Loucy (cell line): ENCODE results near the gene LTB4R.

Source experiments
- H2AFZ ChIP-seq: fragments of 200-600 bp; sonication (generic); 2 replicates; pipeline ENCODE4 v1.6.0; 2016; ENCODE audit warnings: antibody characterized with exemption, mild to moderate bottlenecking, low read length, moderate library complexity
- H3F3A ChIP-seq: fragments of 200-600 bp; 2 replicates; pipeline ENCODE4 v1.6.0; 2016; ENCODE audit warnings: antibody characterized with exemption, low read depth, mild to moderate bottlenecking
- H3K27me3 ChIP-seq: fragments of 200-600 bp; sonication (generic); 2 replicates; pipeline ENCODE4 v1.6.1; 2014; ENCODE audit warnings: low read length, mild to moderate bottlenecking; ENCODE audit not compliant: insufficient read depth, poor library complexity, severe bottlenecking
- H3K36me3 ChIP-seq: fragments of 200-600 bp; sonication (generic); 2 replicates; pipeline ENCODE4 v1.6.1; 2016; ENCODE audit warnings: low read length; ENCODE audit not compliant: insufficient read depth
- H3K4me1 ChIP-seq: fragments of 200-600 bp; sonication (generic); 2 replicates; pipeline ENCODE4 v1.5.1; 2014; ENCODE audit warnings: low read length, mild to moderate bottlenecking; ENCODE audit not compliant: insufficient read depth, poor library complexity, severe bottlenecking
- H3K4me2 ChIP-seq: fragments of 200-600 bp; sonication (generic); 2 replicates; pipeline ENCODE4 v1.6.0; 2014; ENCODE audit warnings: antibody characterized with exemption, low read length, low read depth, mild to moderate bottlenecking; ENCODE audit not compliant: poor library complexity, severe bottlenecking
- H3K4me3 ChIP-seq: fragments of 200-600 bp; sonication (generic); 2 replicates; pipeline ENCODE4 v1.5.1; 2014; ENCODE audit warnings: low read length, mild to moderate bottlenecking, mixed read lengths; ENCODE audit not compliant: poor library complexity, severe bottlenecking
- H3K79me2 ChIP-seq: fragments of 200-600 bp; sonication (generic); 2 replicates; pipeline ENCODE4 v1.6.1; 2014; ENCODE audit warnings: low read length; ENCODE audit not compliant: insufficient read depth
- H3K9ac ChIP-seq: fragments of 200-600 bp; sonication (generic); 2 replicates; pipeline ENCODE4 v1.6.0; 2014; ENCODE audit warnings: mild to moderate bottlenecking, low read depth, low read length, moderate library complexity; ENCODE audit not compliant: poor library complexity, severe bottlenecking
- H3K9me2 ChIP-seq: fragments of 200-600 bp; sonication (generic); replicated peaks from 2 replicates; pipeline ENCODE4 v1.6.1; 2016; ENCODE audit warnings: low read depth, low read length, mixed read lengths
- H3K9me3 ChIP-seq: fragments of 200-600 bp; sonication (generic); 2 replicates; pipeline ENCODE4 v1.6.1; 2014; ENCODE audit warnings: mild to moderate bottlenecking, antibody characterized with exemption, low read length, low read depth; ENCODE audit not compliant: insufficient read depth
- H4K20me1 ChIP-seq: fragments of 200-600 bp; sonication (generic); 2 replicates; pipeline ENCODE4 v1.6.0; 2014; ENCODE audit warnings: antibody characterized with exemption, low read length, mild to moderate bottlenecking; ENCODE audit not compliant: insufficient read depth, poor library complexity, severe bottlenecking
- EZH2phosphoT487 ChIP-seq: fragments of 200-600 bp; IDR thresholded peaks from 2 replicates; pipeline ENCODE4 v1.6.1; 2018; ENCODE audit warnings: antibody characterized with exemption, mild to moderate bottlenecking, moderate library complexity, borderline replicate concordance
- TF ChIP-seq, protein P1 (sequence below): fragments of 200-600 bp; sonication (generic); conservative IDR thresholded peaks from 2 replicates; pipeline ENCODE4 v1.5.1; 2014; ENCODE audit warnings: mild to moderate bottlenecking, antibody characterized with exemption, low read length

Gene LTB4R

DNA sequence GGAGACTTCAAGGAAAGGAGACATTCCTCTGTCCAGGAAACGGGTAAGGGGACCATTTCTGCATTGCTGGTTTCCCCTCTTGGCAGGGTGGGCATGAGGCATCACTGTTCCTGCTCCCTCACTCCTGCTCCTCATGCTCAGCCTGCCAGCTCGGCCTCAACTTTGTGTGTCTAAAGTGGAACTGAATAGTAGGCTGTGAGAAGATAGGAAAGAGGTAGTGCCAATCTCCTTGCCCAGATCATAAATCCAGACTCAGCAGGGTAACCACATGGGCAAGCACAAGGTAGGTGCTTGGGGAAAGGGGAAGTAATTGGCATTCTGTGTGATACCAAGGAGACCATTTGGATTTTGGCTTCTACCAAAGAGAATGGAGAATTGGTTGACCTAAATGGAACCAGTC, 2.6 kb downstream of the LTB4R start:
- H3F3A ChIP-seq, result no peaks in the 10 kb centered on the region
- H3K27me3 ChIP-seq, result no peaks in the 10 kb centered on the region
- no peak overlapping the region for H2AFZ ChIP-seq
- peaks cover 24% of the 10 kb centered on the region for H3K4me1 ChIP-seq
- H3K9ac ChIP-seq, result peak overlapping the region; percentile 57
- H4K20me1 ChIP-seq, result no peaks in the 10 kb centered on the region
- no peaks in the 10 kb centered on the region for H3K79me2 ChIP-seq
- TF ChIP-seq, protein P1, sequence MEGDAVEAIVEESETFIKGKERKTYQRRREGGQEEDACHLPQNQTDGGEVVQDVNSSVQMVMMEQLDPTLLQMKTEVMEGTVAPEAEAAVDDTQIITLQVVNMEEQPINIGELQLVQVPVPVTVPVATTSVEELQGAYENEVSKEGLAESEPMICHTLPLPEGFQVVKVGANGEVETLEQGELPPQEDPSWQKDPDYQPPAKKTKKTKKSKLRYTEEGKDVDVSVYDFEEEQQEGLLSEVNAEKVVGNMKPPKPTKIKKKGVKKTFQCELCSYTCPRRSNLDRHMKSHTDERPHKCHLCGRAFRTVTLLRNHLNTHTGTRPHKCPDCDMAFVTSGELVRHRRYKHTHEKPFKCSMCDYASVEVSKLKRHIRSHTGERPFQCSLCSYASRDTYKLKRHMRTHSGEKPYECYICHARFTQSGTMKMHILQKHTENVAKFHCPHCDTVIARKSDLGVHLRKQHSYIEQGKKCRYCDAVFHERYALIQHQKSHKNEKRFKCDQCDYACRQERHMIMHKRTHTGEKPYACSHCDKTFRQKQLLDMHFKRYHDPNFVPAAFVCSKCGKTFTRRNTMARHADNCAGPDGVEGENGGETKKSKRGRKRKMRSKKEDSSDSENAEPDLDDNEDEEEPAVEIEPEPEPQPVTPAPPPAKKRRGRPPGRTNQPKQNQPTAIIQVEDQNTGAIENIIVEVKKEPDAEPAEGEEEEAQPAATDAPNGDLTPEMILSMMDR, result no peak
- TF ChIP-seq EZH2phosphoT487, result no peak
- peak overlapping the region; percentile 65 for H3K4me2 ChIP-seq
- peak overlapping the region; percentile 23 for H3K4me3 ChIP-seq
- no peaks in the 10 kb centered on the region for H3K9me3 ChIP-seq
- H3K9me2 ChIP-seq, result no peaks in the 10 kb centered on the region
- H3K36me3 ChIP-seq, result no peaks in the 10 kb centered on the region

DNA sequence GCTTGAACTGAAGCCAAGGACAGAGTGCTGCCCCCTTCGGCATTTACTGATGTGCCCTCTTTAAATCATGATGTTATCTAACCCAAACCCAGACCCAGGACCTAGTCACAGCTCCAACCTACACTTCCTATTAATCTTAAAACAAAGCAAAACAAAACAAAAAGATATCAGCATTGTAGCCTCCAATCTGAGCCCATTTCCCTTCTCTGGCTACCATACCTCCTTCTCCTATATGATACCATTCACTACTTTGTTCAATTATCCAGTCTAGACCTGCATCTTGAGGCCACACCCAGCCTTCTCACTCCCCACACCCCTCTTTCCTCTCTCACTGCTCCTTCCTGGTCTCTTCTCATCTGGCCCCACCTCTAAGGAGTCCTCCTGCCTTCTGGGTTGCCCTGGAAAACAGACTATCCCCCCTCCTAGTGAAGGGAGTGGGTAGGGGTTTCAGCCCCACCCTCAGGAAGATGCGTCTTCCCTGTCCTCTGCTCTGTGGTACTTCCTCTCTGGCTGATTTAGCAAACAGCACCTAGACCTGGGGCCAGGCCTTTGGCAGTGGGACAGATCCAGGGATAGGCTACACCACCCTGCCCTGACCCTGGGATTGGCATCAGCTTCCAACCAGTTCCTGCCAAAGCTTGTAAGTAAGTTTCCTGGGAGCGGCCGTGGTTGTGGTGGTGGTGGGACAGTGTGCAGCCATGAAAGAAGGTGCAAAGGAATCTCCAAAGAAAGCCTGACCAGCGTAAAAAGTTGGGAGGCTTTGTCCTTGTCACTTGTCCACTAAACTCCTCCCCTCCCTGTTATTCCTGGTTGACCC, 3.3 kb downstream of the LTB4R start:
- H3K9ac ChIP-seq, result peak overlapping the region; percentile 57

DNA sequence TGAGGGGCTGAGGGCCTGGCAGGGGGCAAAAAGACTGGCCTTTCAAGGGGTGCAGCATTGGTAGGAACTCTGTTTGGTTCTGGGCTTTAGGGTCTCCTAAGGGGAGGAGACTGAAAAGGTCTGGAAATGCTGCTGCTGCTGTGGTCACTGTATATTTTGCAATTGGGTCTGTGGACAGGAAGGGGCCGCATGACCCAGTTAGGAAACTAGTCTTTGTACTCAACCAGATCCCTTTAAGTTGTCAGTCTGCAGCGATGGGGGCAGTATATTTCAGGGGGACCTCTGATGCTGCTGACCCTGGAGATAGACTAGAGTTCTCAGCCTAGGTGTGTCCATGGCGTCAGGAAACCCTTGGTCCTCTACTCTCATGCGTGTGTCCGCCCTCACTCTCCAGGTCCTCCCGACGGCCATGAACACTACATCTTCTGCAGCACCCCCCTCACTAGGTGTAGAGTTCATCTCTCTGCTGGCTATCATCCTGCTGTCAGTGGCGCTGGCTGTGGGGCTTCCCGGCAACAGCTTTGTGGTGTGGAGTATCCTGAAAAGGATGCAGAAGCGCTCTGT, 4.0 kb downstream of the LTB4R start:
- Histone ChIP-seq H2AFZ (no peak overlapping the region), H3K4me1 (peaks cover 24% of the 10 kb centered on the region), H4K20me1 (no peaks in the 10 kb centered on the region), H3K4me2 (peak overlapping the region; percentile 65), H3K36me3 (no peaks in the 10 kb centered on the region), H3K27me3 (no peaks in the 10 kb centered on the region), H3K9me2 (no peaks in the 10 kb centered on the region), H3K79me2 (no peaks in the 10 kb centered on the region), H3F3A (no peaks in the 10 kb centered on the region), H3K4me3 (no peak overlapping the region), H3K9ac (peak overlapping the region; percentile 57), H3K9me3 (no peaks in the 10 kb centered on the region)
- TF ChIP-seq, protein P1, result no peak
- no peak for TF ChIP-seq EZH2phosphoT487

More for the DNA sequence above, 3.3 kb downstream of the LTB4R start:
- Histone ChIP-seq H3F3A (no peaks in the 10 kb centered on the region), H2AFZ (no peak overlapping the region), H3K9me3 (no peaks in the 10 kb centered on the region), H4K20me1 (no peaks in the 10 kb centered on the region), H3K79me2 (no peaks in the 10 kb centered on the region), H3K4me3 (peak overlapping the region; percentile 23), H3K27me3 (no peaks in the 10 kb centered on the region), H3K4me2 (peak overlapping the region; percentile 65), H3K4me1 (peaks cover 24% of the 10 kb centered on the region), H3K36me3 (no peaks in the 10 kb centered on the region), H3K9me2 (no peaks in the 10 kb centered on the region)
- no peak for TF ChIP-seq EZH2phosphoT487
- TF ChIP-seq, protein P1, result no peak
